Thymus (tissue), 11 donors: Measurements from ENCODE around the gene KCNE3. TPM values are rescaled to one million over a fixed set of nuclear protein-coding genes. Genes with fewer than 3 reads are reported as not detected.

Experiments used
- DNase-seq, 9 donors: peaks; one replicate each; pipeline ENCODE4 v3.0.0-alpha.2; 2013; ENCODE audit warnings: low spot score in 9 of 9, low read depth in 6 of 9, missing footprints in 1 of 9
- H3K27ac ChIP-seq, 2 donors: one replicate each; pipeline ENCODE4 v1.5.1; 2013; ENCODE audit warnings: control low read depth in 1 of 2, low read depth in 1 of 2, low read length in 1 of 2, mild to moderate bottlenecking in 1 of 2, moderate library complexity in 1 of 2
- H3K27me3 ChIP-seq, 2 donors: one replicate each; pipeline ENCODE4 v1.5.1; 2013; ENCODE audit warnings: low read length in 1 of 2; ENCODE audit not compliant: control insufficient read depth in 2 of 2, insufficient read depth in 1 of 2
- H3K36me3 ChIP-seq, 2 donors: one replicate each; pipeline ENCODE4 v1.5.1; 2013; ENCODE audit warnings: low read length in 1 of 2, mild to moderate bottlenecking in 1 of 2, moderate library complexity in 1 of 2; ENCODE audit not compliant: control insufficient read depth in 2 of 2, insufficient read depth in 2 of 2
- H3K4me1 ChIP-seq, 2 donors: one replicate each; pipeline ENCODE4 v1.5.1; 2013; ENCODE audit warnings: low read length in 2 of 2; ENCODE audit not compliant: control insufficient read depth in 2 of 2, insufficient read depth in 2 of 2
- H3K4me3 ChIP-seq, 2 donors: one replicate each; pipeline ENCODE4 v1.5.1; 2013; ENCODE audit warnings: low read length in 2 of 2, control low read depth in 1 of 2, mild to moderate bottlenecking in 1 of 2
- H3K9me3 ChIP-seq, 2 donors: one replicate each; pipeline ENCODE4 v1.5.1; 2013; ENCODE audit warnings: low read length in 1 of 2, mild to moderate bottlenecking in 1 of 2; ENCODE audit not compliant: control insufficient read depth in 2 of 2, insufficient read depth in 1 of 2
- WGBS: extraction: QIAGEN DNeasy Blood & Tissue Kit; methylation state at CpG from one replicate; pipeline ENCODE4 v1.1.7; 2013; 5-methylcytosine and 5-hydroxymethylcytosine counted together
- polyA plus RNA-seq: library from polyadenylated mRNA; stranded (reverse); fragments of 200-250 nt; gene quantifications from one replicate; pipeline ENCODE4 v1.2.3, GENCODE V29; 2013
- total RNA-seq: library from RNA; stranded (reverse); fragments of 120-200 nt; gene quantifications from one replicate; pipeline ENCODE4 v1.2.4, GENCODE V29; 2013
- donor health status: healthy.

KCNE3 gene
- total and polyA plus RNA-seq, 2 donors = 2.1 to 2.9 TPM

- no peak for DNase-seq
- Histone ChIP-seq H3K4me1 (peaks cover 5 to 8% of the 10 kb centered on the region in 2 donors), H3K27me3 (no peaks in the 10 kb centered on the region), H3K4me3 (no peak overlapping the region), H3K27ac (no peak overlapping the region), H3K36me3 (no peaks in the 10 kb centered on the region), H3K9me3 (no peaks in the 10 kb centered on the region)
- WGBS = 92% methylated on average over 6 of the region's 6 CpGs
These were observed 17.0 kb downstream of the KCNE3 start for GRCh38 chr11:74450318-74450717.

GRCh38 chr11:74449369-74449931 lies 17.9 kb downstream of the KCNE3 start:
- WGBS = 55% methylated on average over 2 of the region's 2 CpGs
- no peaks in the 10 kb centered on the region for H3K36me3 ChIP-seq

GRCh38 chr11:74447720-74448119 lies 19.6 kb downstream of the KCNE3 start:
- Histone ChIP-seq H3K4me3 (no peak overlapping the region), H3K4me1 (peaks cover 5 to 20% of the 10 kb centered on the region in 2 donors), H3K27ac (no peak overlapping the region), H3K36me3 (no peaks in the 10 kb centered on the region), H3K27me3 (no peaks in the 10 kb centered on the region), H3K9me3 (no peaks in the 10 kb centered on the region)
- DNase-seq = no peak

More at GRCh38 chr11:74449369-74449931, 17.9 kb downstream of the KCNE3 start:
- Histone ChIP-seq H3K4me3 (no peak overlapping the region), H3K9me3 (no peaks in the 10 kb centered on the region), H3K27me3 (no peaks in the 10 kb centered on the region), H3K4me1 (peaks cover 5 to 8% of the 10 kb centered on the region in 2 donors), H3K27ac (no peak overlapping the region)
- DNase-seq = peak; percentile 39 to 89 (median 69)

- Histone ChIP-seq H3K27ac (no peak overlapping the region), H3K4me3 (no peak overlapping the region), H3K4me1 (peaks cover 5 to 20% of the 10 kb centered on the region in 2 donors), H3K9me3 (no peaks in the 10 kb centered on the region), H3K36me3 (no peaks in the 10 kb centered on the region), H3K27me3 (no peaks in the 10 kb centered on the region)
- 67% methylated on average over 1 of the region's 1 CpG for WGBS
- no peak for DNase-seq
These were observed 20.8 kb downstream of the KCNE3 start for GRCh38 chr11:74446532-74446938.

GRCh38 chr11:74444173-74444826 lies 23.0 kb downstream of the KCNE3 start:
- no peak overlapping the region for H3K27ac ChIP-seq
- no peak for DNase-seq
- H3K4me3 ChIP-seq = no peak overlapping the region
- peaks cover 4 to 16% of the 10 kb centered on the region in 2 donors for H3K4me1 ChIP-seq
- 90% methylated on average over 9 of the region's 9 CpGs for WGBS
- H3K9me3 ChIP-seq = no peaks in the 10 kb centered on the region
- no peaks in the 10 kb centered on the region for H3K36me3 ChIP-seq
- H3K27me3 ChIP-seq = no peaks in the 10 kb centered on the region

GRCh38 chr11:74443071-74443864 lies 24.1 kb downstream of the KCNE3 start:
- 86% methylated on average over 8 of the region's 8 CpGs for WGBS
- H3K9me3 ChIP-seq = no peaks in the 10 kb centered on the region
- no peaks in the 10 kb centered on the region for H3K36me3 ChIP-seq
- peaks cover 0 to 12% of the 10 kb centered on the region in 2 donors for H3K4me1 ChIP-seq
- no peak overlapping the region for H3K27ac ChIP-seq
- no peaks in the 10 kb centered on the region for H3K27me3 ChIP-seq
- peak in 1 of 9 donors; percentile 26 for DNase-seq
- no peak overlapping the region for H3K4me3 ChIP-seq

- no peak overlapping the region for H3K4me3 ChIP-seq
- no peak overlapping the region for H3K27ac ChIP-seq
- no peak for DNase-seq
- no peaks in the 10 kb centered on the region for H3K9me3 ChIP-seq
- H3K4me1 ChIP-seq = peaks cover 0 to 12% of the 10 kb centered on the region in 2 donors
- H3K36me3 ChIP-seq = no peaks in the 10 kb centered on the region
- no peaks in the 10 kb centered on the region for H3K27me3 ChIP-seq
- 94% methylated on average over 3 of the region's 3 CpGs for WGBS
These were observed 24.7 kb downstream of the KCNE3 start for GRCh38 chr11:74442636-74443035.

- 100% methylated on average over 1 of the region's 1 CpG for WGBS
- Histone ChIP-seq H3K36me3 (no peaks in the 10 kb centered on the region), H3K4me1 (peaks cover 0 to 7% of the 10 kb centered on the region in 2 donors), H3K4me3 (no peak overlapping the region), H3K27me3 (no peaks in the 10 kb centered on the region), H3K27ac (no peak overlapping the region), H3K9me3 (no peaks in the 10 kb centered on the region)
- no peak for DNase-seq
These were observed 28.7 kb downstream of the KCNE3 start for GRCh38 chr11:74438681-74439080.

- Histone ChIP-seq H3K4me1 (no peaks in the 10 kb centered on the region), H3K27me3 (no peaks in the 10 kb centered on the region), H3K4me3 (no peak overlapping the region), H3K9me3 (no peaks in the 10 kb centered on the region), H3K27ac (no peak overlapping the region), H3K36me3 (no peaks in the 10 kb centered on the region)
- DNase-seq = no peak
- whole genome bisulfite sequencing = 98% methylated on average over 1 of the region's 1 CpG
These were observed 29.8 kb downstream of the KCNE3 start for GRCh38 chr11:74437441-74438042.
